Measurements from ENCODE around the gene BBS12.

GRCh38 chr4:122695226-122695625, 37.3 kb upstream of the BBS12 start:
- TF ChIP-seq EP300 (IDR thresholded peaks at IDR 0.05; ENCODE audit: borderline replicate concordance in 1 of 2, low read depth in 1 of 2, low read length in 1 of 2) (no peak), CTCF (IDR thresholded peaks at IDR 0.05) (no peak), POLR2AphosphoS5 (IDR thresholded peaks at IDR 0.05; ENCODE audit: low read depth, low read length) (no peak), PBX3 (IDR thresholded peaks at IDR 0.05) (no peak), REST (IDR thresholded peaks at IDR 0.05; ENCODE audit: low read depth, low read length) (no peak), EZH2phosphoT487 (IDR thresholded peaks at IDR 0.05; ENCODE audit: borderline replicate concordance, low read depth) (no peak), TCF12 (IDR thresholded peaks at IDR 0.05) (no peak), RAD21 (IDR thresholded peaks at IDR 0.05; ENCODE audit: low read length) (no peak), GABPA (IDR thresholded peaks at IDR 0.05; ENCODE audit: low read depth) (no peak), IRF3 (IDR thresholded peaks at IDR 0.05; ENCODE audit: low read depth, low read length) (no peak)
